Subcutaneous adipose tissue (tissue), 4 donors: Measurements from ENCODE around the gene FGR. TPM values are rescaled to one million over a fixed set of nuclear protein-coding genes. Genes with fewer than 3 reads are reported as not detected.

Source experiments
- total RNA-seq, 4 donors: library from RNA; depleted of rRNA; stranded (reverse); fragments of >200 nt; gene quantifications; one replicate each; pipeline ENCODE4 v1.1.0, GENCODE V29; 2016
- TF ChIP-seq, protein P1 (sequence below): fragments of 450-650 bp; IDR thresholded peaks from one replicate; pipeline ENCODE4 v1.5.1; 2016; ENCODE audit warnings: low read depth, mild to moderate bottlenecking, control low read depth, antibody characterized with exemption, moderate library complexity

The FGR gene
- total RNA-seq, 4 donors from 2014 or later, result 22.4 to 179 (median 44.6) TPM

DNA sequence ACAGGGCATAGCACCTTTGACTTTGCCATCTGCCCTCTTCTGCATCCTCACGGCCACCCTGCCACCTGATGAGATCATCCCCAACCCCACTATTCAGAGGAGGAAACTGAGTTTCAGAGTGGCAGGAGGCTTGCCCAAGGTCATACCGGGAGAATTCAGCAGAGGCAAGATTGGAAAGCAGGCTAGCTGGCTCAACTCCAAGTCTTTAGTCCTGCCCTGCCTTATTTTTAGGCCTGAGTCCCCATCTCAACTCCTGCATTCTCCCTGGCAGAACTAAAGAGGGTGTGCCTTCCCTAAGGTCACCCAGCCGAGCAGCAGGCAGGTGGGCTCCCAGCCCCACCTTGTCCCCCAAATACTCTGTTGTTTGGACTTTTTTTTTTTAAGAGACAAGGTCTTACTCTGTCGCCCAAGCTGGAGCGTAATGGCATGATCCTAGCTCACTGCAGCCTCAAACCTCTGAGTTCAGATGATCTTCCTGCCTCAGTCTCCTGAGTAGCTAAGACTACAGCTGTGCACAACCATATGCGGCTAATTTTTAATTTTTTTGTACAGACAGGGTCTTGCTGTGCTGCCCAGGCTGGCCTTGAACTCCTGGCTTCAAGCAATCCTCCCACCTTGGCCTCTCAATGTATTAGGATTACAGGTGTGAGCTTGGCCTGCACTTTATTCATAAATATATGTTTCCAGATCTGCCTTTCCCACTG lies 13.8 kb upstream of the FGR start:
- TF ChIP-seq, protein P1, sequence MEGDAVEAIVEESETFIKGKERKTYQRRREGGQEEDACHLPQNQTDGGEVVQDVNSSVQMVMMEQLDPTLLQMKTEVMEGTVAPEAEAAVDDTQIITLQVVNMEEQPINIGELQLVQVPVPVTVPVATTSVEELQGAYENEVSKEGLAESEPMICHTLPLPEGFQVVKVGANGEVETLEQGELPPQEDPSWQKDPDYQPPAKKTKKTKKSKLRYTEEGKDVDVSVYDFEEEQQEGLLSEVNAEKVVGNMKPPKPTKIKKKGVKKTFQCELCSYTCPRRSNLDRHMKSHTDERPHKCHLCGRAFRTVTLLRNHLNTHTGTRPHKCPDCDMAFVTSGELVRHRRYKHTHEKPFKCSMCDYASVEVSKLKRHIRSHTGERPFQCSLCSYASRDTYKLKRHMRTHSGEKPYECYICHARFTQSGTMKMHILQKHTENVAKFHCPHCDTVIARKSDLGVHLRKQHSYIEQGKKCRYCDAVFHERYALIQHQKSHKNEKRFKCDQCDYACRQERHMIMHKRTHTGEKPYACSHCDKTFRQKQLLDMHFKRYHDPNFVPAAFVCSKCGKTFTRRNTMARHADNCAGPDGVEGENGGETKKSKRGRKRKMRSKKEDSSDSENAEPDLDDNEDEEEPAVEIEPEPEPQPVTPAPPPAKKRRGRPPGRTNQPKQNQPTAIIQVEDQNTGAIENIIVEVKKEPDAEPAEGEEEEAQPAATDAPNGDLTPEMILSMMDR, result no peak

DNA sequence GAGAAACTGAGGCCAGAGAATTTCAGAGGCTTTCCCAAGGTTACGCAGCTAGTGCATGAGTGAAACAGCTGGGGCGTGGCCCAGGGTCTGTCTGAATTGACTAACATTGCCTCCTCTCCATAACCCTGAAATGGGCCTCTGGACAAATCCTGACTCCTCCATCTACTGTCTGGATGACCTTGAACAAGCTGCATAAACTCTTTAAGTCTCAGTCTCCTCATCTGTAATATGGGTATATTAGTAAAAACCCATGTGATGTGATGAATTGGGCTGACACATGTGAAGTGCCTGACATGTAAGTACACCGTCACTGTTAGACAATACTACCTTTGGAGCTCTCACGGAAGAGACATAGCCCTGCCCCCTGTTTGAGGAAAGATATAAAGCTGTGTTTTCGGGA lies 12.3 kb upstream of the FGR start:
- TF ChIP-seq, protein P1, result no peak

DNA sequence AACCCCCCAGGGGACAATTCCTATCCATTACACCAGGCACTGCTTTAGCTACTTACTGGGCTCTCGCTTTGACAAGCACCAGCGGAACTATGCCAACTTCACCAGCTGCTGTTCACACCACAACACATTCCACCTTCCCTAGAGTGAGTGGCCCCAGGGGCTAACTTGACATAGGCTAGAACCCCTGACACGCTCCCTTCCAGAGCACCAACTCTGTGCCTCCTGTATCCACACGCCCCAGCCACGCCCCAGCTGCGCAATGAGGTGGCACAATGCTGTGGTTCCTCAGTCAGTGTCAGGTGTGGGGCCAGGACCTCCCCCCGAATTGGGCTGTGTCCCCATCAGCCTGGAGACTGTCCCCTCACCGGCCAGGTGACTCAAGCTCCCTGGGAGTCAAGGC lies 11.7 kb upstream of the FGR start:
- TF ChIP-seq, protein P1, result no peak

DNA sequence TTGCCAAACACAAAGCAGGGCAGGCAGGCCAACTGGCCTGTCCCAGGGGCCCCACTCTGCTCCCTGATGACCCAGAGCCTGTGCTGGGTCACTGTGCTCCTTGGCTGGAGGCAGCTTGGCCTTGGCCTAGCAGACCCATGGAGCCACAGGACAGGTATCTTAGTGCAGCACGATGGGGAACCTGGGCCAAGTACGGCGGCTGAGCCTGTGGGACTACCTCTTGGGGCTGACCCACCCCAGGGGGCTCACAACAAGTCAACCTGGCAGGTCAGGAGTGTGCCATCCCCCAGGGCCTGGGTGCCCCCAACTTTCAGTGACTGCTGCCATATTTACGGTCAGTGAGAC lies 10.1 kb upstream of the FGR start:
- TF ChIP-seq, protein P1, result no peak

DNA sequence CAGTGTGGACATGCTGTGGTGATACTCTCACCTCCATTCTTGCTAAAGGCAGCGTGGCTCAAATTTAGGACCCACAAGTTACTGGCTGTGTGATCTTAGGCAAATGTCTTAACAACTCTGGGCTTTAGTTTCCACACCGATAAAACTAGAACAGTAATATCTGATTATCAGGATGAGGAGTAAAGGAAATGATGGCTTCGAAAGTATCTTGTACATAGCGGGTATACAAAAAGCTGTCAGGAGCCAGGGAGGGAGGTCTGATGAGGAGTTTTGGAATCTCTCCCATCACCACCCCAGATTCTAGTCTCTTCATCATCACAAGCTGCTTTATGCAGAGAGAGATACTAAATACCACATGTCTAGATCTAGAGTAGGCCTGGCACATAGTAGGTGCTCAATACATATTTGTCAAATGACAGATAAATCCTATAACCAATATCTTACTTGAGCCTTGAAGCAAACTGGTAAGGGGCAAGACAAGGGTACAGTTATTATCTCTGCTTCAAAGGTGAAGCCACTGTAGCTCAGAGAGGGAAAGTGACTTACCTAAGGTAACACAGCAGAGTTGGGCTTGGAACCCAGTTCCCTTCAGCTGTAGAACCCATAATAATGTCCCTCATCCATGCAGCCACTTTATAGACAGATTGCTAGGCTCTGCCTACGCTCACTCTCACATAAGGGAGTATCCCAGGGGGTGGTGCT lies 9.5 kb upstream of the FGR start:
- TF ChIP-seq, protein P1, result no peak

DNA sequence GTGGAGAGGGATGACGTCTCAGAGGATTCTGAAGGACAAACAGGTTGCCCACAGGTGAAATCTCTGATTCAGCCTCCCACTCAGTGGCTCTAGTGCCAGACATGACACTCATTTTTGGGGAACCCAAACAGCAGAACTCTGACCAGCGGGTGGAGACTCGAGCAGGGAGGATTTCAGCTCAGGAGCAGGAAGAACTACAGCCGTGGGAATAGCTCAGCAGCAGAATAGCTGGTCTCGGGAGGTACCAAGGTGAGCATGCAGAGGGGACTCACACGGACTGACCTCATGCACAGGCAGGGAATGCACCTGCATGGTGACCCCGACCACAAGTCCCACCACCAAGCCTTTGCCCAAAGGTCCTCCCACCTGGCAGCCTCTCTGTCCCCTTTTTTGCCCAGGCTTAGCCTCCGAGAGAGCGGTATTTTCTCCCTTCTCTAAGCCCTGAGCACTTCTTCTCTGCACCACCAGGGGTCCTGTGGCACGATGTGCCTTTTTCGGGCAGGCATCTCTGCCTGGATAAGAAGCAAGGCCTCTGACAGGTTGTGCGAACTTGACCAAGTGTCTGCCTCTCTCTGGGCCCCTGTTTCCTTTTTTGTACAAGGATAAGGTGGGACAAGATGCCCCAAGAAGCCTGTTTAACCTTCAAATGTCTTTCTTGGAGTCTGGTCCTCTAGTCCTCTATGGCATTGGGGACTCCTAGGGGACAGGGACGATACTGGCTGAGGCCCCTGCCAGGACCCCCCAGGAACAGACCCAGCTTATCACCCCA lies 8.8 kb upstream of the FGR start:
- TF ChIP-seq, protein P1, result no peak

DNA sequence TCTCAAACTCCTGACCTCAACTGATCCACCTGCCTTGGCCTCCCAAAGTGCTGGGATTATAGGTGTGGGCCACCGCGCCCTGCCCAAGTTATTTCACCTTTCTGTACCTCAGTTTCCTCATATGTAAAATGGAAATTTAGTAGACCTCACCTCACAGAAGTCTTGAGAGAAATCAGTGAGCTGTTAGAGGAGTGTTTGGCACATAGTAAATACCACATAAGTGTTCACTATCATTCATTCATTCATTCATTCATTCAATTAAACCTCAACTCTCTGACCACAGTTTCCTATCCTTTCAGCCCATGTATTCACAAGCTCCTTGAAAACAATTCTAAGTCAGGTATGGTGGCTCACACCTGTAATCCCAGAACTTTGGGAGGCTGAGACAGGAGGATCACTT lies 3.8 kb upstream of the FGR start:
- TF ChIP-seq, protein P1, result no peak
